ENCODE results near the gene MIDN. TPM values are rescaled to one million over a fixed set of nuclear protein-coding genes. Genes with fewer than 3 reads are reported as not detected.
"Not testable (repeated sequence)": the region's sequence is repeated elsewhere in the genome, so short reads cannot be mapped to it uniquely, and the experiment has no call there.

MIDN gene
- total RNA-seq, 1 experiment from 2014 or later = 9.1 TPM

DNA sequence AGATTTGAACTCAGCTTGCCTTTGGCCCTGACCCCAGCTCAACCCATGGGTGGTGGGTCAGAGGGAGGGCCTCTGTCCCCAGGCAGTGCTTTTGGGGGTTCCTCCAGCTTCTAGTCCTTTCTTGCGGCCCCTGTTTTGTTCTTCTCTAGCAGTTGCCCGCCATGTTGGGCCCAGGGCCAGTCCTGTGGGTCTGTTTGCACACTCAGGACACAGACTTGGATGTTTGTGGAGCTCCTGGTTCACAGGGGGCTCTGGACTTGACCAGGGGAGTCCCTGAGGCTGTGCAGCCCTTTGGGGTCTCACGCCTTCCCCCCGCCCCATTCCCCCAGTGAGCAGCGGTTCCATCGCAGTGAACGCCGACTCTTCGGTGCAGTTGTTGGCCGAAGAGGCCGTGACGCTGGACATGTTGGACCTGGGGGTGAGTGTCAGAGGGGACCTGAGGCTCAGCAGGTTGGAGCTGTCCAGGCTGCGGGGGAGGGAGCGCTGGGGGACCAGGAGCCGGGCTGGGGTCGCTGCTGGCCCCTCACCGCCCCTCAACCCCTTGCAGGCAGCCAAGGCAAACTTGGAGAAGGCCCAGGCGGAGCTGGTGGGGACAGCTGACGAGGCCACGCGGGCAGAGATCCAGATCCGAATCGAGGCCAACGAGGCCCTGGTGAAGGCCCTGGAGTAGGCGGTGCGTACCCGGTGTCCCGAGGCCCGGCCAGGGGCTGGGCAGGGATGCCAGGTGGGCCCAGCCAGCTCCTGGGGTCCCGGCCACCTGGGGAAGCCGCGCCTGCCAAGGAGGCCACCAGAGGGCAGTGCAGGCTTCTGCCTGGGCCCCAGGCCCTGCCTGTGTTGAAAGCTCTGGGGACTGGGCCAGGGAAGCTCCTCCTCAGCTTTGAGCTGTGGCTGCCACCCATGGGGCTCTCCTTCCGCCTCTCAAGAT, 4.4 kb upstream of the MIDN start:
- no peak overlapping the region for H3K27ac ChIP-seq
- H3K36me3 ChIP-seq = no peaks in the 10 kb centered on the region
- H3K4me1 ChIP-seq = peaks cover 9% of the 10 kb centered on the region; the same call in 1 of the 2 replicates
- peak; percentile 75 to 80 for DNase-seq
- no peaks in the 10 kb centered on the region for H3K27me3 ChIP-seq
- H3K4me3 ChIP-seq = no peak overlapping the region
- no peaks in the 10 kb centered on the region for H3K9me3 ChIP-seq (replicated peaks)

DNA sequence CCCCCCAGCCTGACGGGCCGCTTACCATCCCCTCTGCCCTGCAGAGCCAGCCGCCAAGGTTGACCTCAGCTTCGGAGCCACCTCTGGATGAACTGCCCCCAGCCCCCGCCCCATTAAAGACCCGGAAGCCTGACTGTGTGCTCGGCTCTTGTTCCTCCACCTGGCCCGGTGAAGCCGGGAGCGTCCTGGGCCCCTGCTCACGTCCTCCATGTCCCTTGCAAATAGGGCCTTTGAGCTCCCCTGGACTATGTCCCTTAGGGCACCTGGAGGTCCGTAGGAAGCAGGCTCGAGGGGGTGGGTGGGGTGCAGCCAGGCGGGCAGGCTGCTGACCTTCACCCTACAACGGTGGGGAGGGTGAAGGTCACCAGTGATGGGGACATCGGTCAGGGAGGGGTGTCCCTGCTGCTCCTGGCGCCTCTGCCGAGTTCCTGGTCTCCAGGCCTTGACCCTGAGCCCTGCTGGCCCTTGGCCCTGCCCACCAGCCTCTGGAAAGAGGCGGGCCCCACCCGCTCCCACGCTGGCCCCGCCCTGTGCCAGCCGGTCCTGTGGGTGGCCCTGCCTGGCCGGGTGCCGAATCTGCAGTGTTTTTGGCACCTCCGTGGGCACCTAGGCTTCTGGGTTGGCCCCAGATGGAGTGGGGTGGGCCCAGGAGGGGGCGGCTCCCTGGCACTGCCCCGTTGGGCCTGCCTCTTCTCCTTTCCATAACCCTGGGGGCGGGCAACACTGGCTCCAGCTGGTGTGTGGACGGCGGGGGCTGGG, 3.5 kb upstream of the MIDN start:
- peaks cover 9% of the 10 kb centered on the region; the same call in 1 of the 2 replicates for H3K4me1 ChIP-seq
- DNase-seq = no peak
- H3K27me3 ChIP-seq = no peaks in the 10 kb centered on the region
- H3K27ac ChIP-seq = no peak overlapping the region
- H3K9me3 ChIP-seq (replicated peaks) = no peaks in the 10 kb centered on the region
- no peak overlapping the region for H3K4me3 ChIP-seq
- peaks cover 2% of the 10 kb centered on the region; the same call in 1 of the 2 replicates for H3K36me3 ChIP-seq

DNA sequence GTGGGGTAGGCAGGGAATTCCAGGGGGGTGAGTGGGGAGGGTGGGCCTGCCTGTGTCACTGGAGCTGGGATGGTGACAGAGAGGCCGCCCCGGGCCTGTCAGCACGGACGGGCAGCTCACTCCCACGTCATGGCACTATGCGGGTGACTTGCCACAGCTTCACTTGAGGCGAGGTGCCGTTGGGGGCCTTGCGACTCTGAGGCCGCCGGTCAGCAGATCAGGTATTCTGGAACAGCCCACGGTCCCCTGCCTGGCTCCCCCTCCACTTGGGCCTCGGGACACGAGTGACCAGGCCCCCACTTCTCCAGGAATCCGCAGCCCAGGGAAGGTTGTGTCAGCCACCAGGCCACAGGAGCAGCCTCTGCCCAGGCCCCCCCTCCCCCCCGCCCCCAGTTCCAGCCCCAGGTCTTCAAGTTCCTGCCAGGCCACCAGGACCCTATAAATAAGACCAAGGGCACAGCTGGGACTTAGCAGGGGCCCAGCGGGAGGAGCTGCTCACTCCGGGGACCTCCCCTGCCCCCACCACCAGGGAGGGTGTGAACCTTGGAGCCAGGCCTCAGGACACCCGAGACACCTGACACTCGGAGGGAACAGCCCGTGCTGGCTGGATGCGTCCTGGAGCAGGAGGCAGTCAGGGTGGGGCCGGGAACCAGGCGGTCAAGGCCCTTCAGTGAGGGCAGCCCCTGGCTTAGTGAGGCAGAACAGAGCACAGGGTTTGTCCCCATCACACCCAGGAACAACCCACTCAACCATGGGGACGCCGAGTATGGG, 2.7 kb upstream of the MIDN start:
- Histone ChIP-seq H3K9me3 (replicated peaks) (no peaks in the 10 kb centered on the region), H3K36me3 (peaks cover 3% of the 10 kb centered on the region; the same call in 1 of the 2 replicates), H3K4me3 (no peak overlapping the region), H3K27me3 (no peaks in the 10 kb centered on the region), H3K4me1 (peaks cover 9% of the 10 kb centered on the region; the same call in 1 of the 2 replicates), H3K27ac (no peak overlapping the region)
- no peak for DNase-seq

DNA sequence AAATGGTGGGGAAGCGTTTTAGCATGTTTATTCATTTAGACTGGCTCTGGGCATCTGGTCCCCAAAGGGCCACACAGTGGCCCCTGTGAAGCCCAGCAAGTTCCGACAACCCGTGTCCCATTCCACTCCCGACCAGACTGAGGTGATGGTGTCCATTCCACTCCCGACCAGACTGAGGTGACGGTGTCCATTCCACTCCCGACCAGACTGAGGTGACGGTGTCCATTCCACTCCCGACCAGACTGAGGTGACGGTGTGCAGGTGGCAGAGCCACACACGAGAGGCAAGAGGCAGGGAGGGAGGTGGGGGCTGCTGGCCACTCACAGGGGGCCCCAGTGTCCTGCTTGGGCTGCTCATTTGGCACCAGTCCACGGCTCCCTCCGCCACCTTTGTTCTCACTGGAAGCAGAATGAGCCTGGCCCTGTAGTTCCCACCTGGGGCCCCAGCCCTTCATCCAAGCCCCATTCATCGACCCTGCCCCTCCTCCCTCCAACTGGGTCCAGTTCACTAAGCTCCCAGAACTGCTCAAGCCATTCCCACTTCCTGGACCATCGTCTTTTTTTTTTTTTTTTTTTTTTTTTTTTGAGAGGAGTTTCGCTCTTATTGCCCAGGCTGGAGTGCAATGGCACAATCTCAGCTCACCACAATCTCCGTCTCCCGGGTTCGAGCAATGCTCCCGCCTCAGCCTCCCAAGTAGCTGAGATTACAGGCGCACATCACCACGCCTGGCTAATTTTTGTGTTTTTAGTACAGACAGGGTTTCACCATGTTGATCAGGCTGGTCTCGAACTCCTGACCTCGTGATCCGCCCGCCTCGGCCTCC, 1.9 kb upstream of the MIDN start:
- H3K27ac ChIP-seq; H3K4me3 ChIP-seq; H3K27me3 ChIP-seq; DNase-seq; H3K9me3 ChIP-seq (replicated peaks); H3K4me1 ChIP-seq: not testable (repeated sequence)
- peaks cover 11% of the 10 kb centered on the region; the same call in 1 of the 2 replicates for H3K36me3 ChIP-seq

DNA sequence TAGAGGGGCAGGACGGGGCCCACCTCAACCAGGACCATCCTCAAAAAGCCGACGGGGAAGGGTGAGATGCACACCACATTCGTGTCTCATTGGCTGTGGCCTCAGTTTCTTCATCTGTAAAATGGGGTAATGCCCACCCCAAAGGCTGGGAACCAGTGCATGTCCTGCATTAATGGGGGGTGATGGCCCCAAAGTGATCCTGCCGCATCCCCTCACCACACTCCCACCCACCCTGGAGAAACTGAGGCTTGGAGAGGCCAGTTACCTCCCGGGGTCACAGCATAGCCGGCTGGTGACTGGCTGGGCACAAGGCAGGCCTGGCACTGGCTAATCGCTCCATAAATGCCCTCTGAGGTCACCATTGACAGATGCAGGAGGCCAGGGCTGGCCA, 640 bp upstream of the MIDN start:
- peaks cover 15% of the 10 kb centered on the region; the same call in 1 of the 2 replicates for H3K36me3 ChIP-seq
- H3K27ac ChIP-seq = peak overlapping the region; percentile 86
- no peaks in the 10 kb centered on the region for H3K9me3 ChIP-seq (replicated peaks)
- no peak for DNase-seq
- no peaks in the 10 kb centered on the region for H3K27me3 ChIP-seq
- peak overlapping the region; percentile 78 for H3K4me3 ChIP-seq
- H3K4me1 ChIP-seq = peaks cover 12% of the 10 kb centered on the region

DNA sequence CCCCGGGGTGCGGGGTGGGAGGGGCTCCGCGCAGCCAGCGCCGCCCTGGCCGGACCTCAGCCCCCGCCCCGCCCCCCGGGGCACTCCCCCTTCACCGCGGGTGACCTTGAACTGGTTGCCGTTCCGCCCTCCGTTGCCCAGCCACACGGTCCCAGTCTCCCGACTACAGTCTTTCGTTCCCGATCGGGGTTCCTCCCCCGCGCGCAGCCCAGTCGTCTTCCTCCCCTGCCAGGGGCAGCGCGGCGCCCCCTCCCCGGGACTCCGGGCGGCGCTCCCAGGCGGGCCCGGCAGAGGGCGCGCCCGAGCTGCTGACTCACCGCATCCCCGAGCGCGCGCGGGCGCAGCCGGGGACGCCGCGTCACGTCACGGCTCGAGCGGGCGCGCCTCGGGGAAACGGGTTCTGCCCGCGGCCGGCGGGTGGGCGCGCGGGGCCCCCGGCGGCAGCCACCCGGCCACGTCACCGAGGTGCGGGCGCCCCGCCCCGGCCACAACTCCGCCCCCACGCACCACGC, 459 bp downstream of the MIDN start:
- peak overlapping the region; percentile 91 for H3K27ac ChIP-seq
- H3K9me3 ChIP-seq (replicated peaks) = no peaks in the 10 kb centered on the region

DNA sequence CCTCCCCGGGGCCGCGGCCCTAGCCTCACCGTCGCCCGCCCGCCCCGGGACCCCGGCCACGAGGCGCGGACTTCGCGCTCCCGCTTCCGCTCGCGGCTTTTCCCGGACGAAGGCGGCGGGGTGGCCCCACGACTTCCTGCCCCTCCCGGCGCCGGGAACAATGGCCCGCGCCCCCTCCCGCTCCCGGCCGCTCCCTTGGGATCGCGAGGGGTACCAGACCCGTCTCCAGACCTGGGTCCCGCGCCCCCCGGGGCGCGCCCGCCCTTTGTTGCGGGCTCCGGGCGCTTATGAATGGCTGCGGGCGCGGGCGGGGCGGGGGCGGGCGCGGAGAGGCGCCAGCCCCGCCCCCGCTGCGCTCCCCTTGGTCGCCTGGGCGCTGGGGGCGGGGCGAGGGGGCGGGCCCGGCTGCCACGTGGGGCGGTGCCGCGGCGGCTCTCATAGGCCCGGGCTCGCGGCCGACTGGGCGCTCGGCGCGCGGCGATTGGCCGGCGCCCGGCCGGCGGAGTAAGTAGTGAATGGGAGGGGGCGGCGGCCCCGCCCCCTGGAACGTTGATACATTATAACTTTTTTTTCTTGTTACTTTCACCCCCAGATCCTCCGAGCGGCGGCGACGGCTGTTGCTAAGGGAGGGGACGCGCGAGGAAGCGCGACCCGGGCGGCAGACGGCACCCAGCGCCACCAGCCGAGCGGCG, 1.1 kb downstream of the MIDN start:
- Histone ChIP-seq H3K27me3 (no peaks in the 10 kb centered on the region), H3K4me3 (peak overlapping the region; percentile 78), H3K27ac (peak overlapping the region; percentile 91), H3K9me3 (replicated peaks) (no peaks in the 10 kb centered on the region), H3K4me1 (peaks cover 19% of the 10 kb centered on the region), H3K36me3 (peaks cover 24% of the 10 kb centered on the region)
- DNase-seq = peak; percentile 89 to 95

More for the DNA sequence above, 459 bp downstream of the MIDN start:
- peaks cover 19% of the 10 kb centered on the region for H3K36me3 ChIP-seq
- H3K4me3 ChIP-seq = peak overlapping the region; percentile 78
- H3K27me3 ChIP-seq = no peaks in the 10 kb centered on the region
- peaks cover 18% of the 10 kb centered on the region for H3K4me1 ChIP-seq
- peak in 1 of 2 experiments; percentile 87 for DNase-seq

DNA sequence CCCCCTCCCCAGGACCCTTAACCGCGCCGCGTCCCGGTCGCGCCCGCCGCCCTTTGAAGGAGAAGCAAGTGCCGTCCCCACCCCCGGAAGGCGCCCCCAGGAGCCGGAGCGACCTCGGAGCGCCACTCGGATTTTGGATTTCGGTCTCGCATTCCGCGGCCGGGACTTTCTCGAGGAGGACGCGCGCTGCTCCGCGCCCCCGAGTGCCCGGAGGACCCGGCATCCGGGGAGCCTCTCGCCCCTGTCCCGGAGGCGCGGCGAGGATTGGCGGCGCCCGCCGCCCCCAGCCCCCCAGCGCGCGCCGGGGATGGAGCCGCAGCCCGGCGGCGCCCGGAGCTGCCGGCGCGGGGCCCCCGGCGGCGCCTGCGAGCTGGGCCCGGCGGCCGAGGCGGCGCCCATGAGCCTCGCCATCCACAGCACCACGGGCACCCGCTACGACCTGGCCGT, 1.6 kb downstream of the MIDN start:
- no peaks in the 10 kb centered on the region for H3K9me3 ChIP-seq (replicated peaks)
- peak overlapping the region; percentile 46 for H3K27ac ChIP-seq
- H3K4me3 ChIP-seq = peak overlapping the region; percentile 78
- no peak for DNase-seq
- no peaks in the 10 kb centered on the region for H3K27me3 ChIP-seq
- H3K36me3 ChIP-seq = peaks cover 30% of the 10 kb centered on the region
- H3K4me1 ChIP-seq = peaks cover 16% of the 10 kb centered on the region

DNA sequence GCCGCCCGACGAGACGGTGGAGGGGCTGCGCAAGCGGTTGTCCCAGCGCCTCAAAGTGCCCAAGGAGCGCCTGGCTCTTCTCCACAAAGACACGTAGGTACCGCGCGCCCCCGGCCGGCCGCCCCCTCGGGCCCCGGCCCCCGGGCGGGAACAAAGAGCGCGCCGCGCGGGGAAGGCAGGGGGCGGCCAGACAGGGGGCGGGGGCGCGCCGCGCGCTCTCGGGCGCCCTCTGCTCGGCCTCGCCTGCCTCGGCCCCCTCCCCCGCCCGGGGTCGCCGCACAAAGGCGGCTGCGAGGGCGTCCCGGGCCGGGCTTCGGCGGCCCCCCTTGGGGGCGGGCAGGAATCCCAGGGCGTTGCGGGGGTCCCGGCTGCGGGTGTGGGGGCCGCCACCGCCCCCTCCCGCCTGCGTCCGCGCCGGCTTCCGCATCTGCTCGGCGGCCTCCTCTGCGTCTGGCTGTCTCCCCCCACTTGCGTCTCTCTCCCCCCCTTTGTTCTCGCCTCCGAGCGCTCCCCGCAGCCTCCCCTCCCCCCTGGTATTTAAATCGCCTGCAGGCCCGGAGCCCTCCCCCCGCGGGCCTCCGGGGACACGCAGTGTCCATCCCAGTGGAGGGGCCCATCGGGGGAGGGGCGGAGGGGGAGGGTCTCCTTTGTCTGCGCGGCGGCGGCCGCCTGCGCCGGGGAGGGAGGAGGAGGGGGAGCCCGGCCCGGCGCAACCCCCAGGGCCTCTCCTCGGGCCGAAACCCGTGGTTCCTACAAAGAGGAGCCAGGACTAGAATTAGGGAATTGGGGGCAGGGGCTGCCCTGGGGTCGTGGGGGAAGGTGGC, 2.3 kb downstream of the MIDN start:
- H3K4me1 ChIP-seq = peaks cover 16% of the 10 kb centered on the region
- H3K4me3 ChIP-seq = peak overlapping the region; percentile 78
- H3K27ac ChIP-seq = peak overlapping the region; percentile 35; the same call in 1 of the 2 replicates
- no peaks in the 10 kb centered on the region for H3K9me3 ChIP-seq (replicated peaks)
- H3K36me3 ChIP-seq = peaks cover 36% of the 10 kb centered on the region
- no peaks in the 10 kb centered on the region for H3K27me3 ChIP-seq
- peak; percentile 61 to 65 for DNase-seq

DNA sequence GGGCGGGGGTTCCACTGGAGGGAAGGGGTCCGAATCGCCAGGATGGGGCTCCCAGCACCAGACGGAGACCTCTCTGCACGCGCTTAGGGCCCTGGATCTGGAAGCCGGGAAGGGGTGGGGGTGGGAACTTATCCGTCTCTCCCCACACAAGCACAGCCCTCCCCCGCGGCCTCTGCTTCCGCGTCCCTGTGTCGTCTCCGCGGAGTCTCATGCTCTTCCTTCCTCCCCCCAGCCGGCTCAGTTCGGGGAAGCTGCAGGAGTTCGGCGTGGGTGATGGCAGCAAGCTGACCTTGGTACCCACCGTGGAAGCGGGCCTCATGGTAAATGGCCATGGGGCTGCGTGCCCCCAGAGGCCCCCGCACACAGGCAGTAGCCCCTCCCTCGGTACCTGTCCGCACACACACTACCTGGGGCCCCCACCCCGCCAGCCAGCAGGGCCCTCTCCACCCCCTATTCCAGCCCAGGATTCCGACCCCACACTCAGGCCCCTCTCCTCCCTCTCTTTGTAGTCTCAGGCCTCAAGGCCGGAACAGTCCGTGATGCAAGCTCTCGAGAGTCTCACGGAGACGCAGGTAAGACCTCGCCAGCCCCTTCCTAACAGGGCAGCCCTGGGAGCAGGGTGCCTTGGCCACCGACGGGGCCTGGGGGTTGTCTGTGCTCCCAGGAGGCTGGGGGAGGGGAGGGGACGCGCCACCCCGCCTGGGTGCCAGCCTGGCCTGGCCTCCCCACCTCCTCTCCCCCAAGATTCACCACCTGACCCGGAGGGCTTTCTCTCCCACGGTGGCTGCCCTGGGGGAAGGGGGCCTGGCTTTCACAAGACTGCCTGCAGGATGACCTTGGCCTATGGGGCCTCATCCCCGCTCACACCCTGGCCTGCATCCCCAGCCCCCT, 3.2 kb downstream of the MIDN start:
- Histone ChIP-seq H3K9me3 (replicated peaks) (no peaks in the 10 kb centered on the region), H3K4me3 (peak overlapping the region; percentile 78), H3K36me3 (peaks cover 41% of the 10 kb centered on the region), H3K4me1 (peaks cover 16% of the 10 kb centered on the region), H3K27me3 (no peaks in the 10 kb centered on the region), H3K27ac (peak overlapping the region; percentile 35; the same call in 1 of the 2 replicates)
- DNase-seq = peak; percentile 70 to 74

DNA sequence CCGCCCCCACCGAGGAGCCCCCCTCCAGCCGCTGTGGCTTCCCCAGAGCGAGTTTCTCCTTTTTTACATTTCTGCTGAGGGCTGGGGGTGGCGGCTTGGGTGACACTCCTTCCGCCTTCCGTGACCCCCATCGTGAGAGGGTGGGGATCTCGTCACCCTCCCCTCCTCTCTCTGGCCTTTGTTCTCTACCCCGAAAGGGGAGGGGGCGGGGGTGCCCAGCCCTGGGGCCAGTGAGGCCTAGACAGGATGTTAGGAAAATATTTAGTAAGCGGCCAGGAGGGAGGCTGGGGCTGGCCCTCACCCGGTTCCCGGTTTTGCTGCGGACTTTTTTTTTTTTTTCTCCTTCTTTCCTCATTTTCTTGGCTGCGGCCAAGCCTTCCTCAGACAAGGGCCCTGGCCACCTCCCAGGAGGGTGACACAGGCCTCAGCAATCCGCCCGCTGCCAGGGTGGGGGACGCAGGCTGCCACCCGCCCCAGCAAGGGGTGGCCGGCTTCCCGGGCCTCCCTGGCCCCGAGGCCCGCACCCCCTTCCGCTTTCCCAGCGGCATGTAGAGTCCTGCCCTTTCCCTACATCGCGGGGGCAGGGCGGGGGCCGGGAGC, 3.9 kb downstream of the MIDN start:
- H3K4me1 ChIP-seq = peaks cover 16% of the 10 kb centered on the region
- peaks cover 44% of the 10 kb centered on the region for H3K36me3 ChIP-seq
- H3K27ac ChIP-seq = peak overlapping the region; percentile 58; the same call in 1 of the 2 replicates
- H3K4me3 ChIP-seq = peak overlapping the region; percentile 78
- peak; percentile 55 to 63 for DNase-seq
- H3K9me3 ChIP-seq (replicated peaks) = no peaks in the 10 kb centered on the region
- H3K27me3 ChIP-seq = no peaks in the 10 kb centered on the region
